Activated naive CD4-positive, alpha-beta T cell treated with anti-CD3 and anti-CD28 coated beads, Interleukin-2, amount 50 U/mL, for 72 hours (primary cell): ENCODE results near the gene CACNG4. TPM values are rescaled to one million over a fixed set of nuclear protein-coding genes. Genes with fewer than 3 reads are reported as not detected.
A peak's percentile ranks its signal among the peaks of the same experiment; 100 is the strongest.

Source experiments
- ATAC-seq, 2 donors: fragments of 150-1000 bp; cut with Tn5 transposase; 2 replicates each; pipeline ENCODE4 v1.10.0; 2021; ENCODE audit warnings: mild to moderate bottlenecking in 2 of 2, moderate library complexity in 2 of 2
- DNase-seq, 2 donors: peaks; one replicate each; pipeline ENCODE4 v3.0.0; 2021 to 2022; ENCODE audit warnings: low spot score in 2 of 2
- H3K27ac Mint-ChIP-seq, 2 donors: one replicate each; pipeline ENCODE4 v1.8.0; 2022; ENCODE audit warnings: mild to moderate bottlenecking in 2 of 2, mixed read lengths in 2 of 2
- H3K36me3 Mint-ChIP-seq, 2 donors: one replicate each; pipeline ENCODE4 v1.8.0; 2022; ENCODE audit warnings: mixed read lengths in 2 of 2
- H3K9me3 Mint-ChIP-seq, 2 donors: one replicate each; pipeline ENCODE4 v1.8.0; 2022; ENCODE audit warnings: mixed read lengths in 2 of 2
- total RNA-seq, 2 donors: library from RNA; stranded (reverse); gene quantifications; one replicate each; pipeline ENCODE4 v1.2.3, GENCODE V29; 2022

The CACNG4 gene
- total RNA-seq, 2 donors from 2014 or later = not detected

- ATAC-seq (no peak), DNase-seq (no peak)
- no peaks in the 10 kb centered on the region for H3K9me3 Mint-ChIP-seq
- no peak overlapping the region for H3K27ac Mint-ChIP-seq
- no peaks in the 10 kb centered on the region for H3K36me3 Mint-ChIP-seq
These were observed 10.9 kb upstream of the CACNG4 start for GRCh38 chr17:66953630-66954020.

- no peaks in the 10 kb centered on the region for H3K36me3 Mint-ChIP-seq
- H3K9me3 Mint-ChIP-seq = no peaks in the 10 kb centered on the region
- ATAC-seq (no peak), DNase-seq (no peak)
- no peak overlapping the region for H3K27ac Mint-ChIP-seq
These were observed 9.9 kb upstream of the CACNG4 start for GRCh38 chr17:66954632-66955031.

DNA sequence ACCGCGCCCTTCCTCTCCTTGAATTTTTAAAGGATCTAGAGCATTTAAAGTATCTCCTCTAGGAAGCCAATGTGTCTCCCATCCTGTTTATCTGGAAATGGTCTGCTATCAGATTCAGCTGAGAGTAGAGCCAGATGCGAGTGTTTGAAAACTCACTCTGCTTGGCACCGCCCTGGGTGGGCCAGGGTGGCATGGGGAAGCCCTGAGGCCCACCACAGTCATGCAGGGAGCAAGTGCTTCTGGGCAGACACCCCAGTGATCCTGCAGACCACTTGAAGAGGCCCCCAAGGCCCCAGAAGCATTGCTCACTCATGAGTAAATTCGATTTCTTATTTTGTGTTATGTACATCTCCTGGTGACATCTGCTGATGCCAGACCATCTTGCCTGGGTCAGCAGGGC lies 8.7 kb upstream of the CACNG4 start:
- no peak overlapping the region for H3K27ac Mint-ChIP-seq
- ATAC-seq = no peak
- no peak for DNase-seq
- H3K36me3 Mint-ChIP-seq = no peaks in the 10 kb centered on the region
- no peaks in the 10 kb centered on the region for H3K9me3 Mint-ChIP-seq

DNA sequence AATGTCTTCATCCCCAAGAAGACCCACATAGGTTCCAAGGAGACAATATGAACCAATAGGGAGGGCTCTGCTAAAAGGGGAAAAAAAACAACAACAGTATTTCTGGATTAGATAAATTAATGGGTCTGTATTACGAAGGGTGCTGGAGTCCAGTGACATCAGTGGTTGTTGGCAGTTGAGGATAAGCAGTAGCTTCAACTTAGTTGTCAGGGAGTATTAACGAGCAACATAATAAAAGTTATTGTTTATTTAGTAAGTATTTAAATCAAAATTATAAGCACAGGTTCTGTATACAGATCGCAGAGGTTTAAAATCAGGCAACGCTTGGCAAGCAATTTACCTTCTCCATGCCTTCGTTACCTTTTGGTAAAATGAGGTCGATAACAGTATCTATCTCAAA lies 7.6 kb upstream of the CACNG4 start:
- H3K27ac Mint-ChIP-seq = no peak overlapping the region
- ATAC-seq (no peak), DNase-seq (no peak)
- H3K36me3 Mint-ChIP-seq = no peaks in the 10 kb centered on the region
- H3K9me3 Mint-ChIP-seq = no peaks in the 10 kb centered on the region

- H3K9me3 Mint-ChIP-seq = no peaks in the 10 kb centered on the region
- H3K27ac Mint-ChIP-seq = no peak overlapping the region
- H3K36me3 Mint-ChIP-seq = no peaks in the 10 kb centered on the region
- no peak for ATAC-seq
- DNase-seq = no peak
These were observed 7.2 kb upstream of the CACNG4 start for GRCh38 chr17:66957343-66957742.

DNA sequence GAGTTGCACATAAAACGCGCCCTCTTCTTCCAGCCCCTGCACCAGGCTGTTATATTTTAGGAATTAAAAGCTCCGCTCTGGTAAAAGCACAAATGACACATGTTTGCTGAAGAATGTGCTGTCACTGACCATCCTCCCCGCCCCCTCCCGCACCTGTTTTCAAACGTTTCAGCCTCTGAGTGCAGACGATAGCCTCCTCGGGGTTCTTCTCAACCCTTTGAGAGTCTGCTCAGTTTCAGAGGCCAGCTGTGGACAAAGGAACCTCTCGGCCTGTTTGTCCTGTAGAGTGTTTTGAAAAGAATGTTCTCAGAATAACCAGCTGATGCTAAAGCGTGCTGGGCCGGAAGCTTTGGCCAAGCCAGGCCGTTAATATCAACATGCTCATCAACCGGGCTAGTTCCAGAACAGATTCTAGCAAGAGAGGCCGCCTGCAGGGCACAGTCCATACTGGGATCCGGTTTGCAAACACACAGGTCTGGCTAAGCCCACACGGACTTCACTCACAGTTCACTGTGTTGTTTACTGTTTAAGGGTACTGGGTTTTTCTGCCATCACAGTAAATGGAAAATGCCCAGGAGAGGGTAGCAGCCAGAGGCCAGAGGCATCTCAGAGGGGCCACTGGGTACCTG lies 6.4 kb upstream of the CACNG4 start:
- Mint-ChIP-seq H3K36me3 (no peaks in the 10 kb centered on the region), H3K9me3 (no peaks in the 10 kb centered on the region), H3K27ac (no peak overlapping the region)
- no peak for ATAC-seq
- no peak for DNase-seq

GRCh38 chr17:66959641-66960375 lies 4.7 kb upstream of the CACNG4 start:
- H3K36me3 Mint-ChIP-seq = no peaks in the 10 kb centered on the region
- no peak overlapping the region for H3K27ac Mint-ChIP-seq
- no peak for ATAC-seq
- H3K9me3 Mint-ChIP-seq = no peaks in the 10 kb centered on the region
- no peak for DNase-seq

GRCh38 chr17:66960613-66961012 lies 3.9 kb upstream of the CACNG4 start:
- H3K9me3 Mint-ChIP-seq = no peaks in the 10 kb centered on the region
- no peaks in the 10 kb centered on the region for H3K36me3 Mint-ChIP-seq
- ATAC-seq = no peak
- no peak overlapping the region for H3K27ac Mint-ChIP-seq
- no peak for DNase-seq

DNA sequence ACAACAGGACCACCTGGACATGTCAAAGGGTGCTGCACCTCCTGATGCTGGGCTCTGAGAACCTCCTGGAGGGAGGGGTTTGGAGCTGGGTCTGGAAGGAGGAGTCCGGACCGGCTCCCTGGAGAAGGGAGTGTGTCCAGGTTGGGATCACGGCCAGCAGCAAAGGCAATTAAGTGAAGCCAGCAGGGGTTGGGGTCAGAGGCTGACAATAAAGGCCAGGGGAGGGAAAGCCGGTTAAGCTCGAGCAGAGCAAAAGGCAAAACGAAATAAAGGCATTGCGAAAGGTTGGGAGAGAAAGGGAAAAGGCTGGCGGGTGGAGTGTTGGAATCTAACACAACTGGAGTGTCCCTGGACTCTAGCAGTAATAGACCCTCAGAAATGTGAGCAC lies 992 bp upstream of the CACNG4 start:
- Mint-ChIP-seq H3K9me3 (no peaks in the 10 kb centered on the region), H3K36me3 (no peaks in the 10 kb centered on the region), H3K27ac (no peak overlapping the region)
- DNase-seq (no peak), ATAC-seq (no peak)

- Mint-ChIP-seq H3K27ac (no peak overlapping the region), H3K36me3 (no peaks in the 10 kb centered on the region), H3K9me3 (no peaks in the 10 kb centered on the region)
- peak in 1 of 2 donors; percentile 14 for DNase-seq
- ATAC-seq = peak; percentile 16 to 74
These were observed 658 bp downstream of the CACNG4 start for GRCh38 chr17:66964930-66965800.

GRCh38 chr17:66965801-66966262 lies 1.3 kb downstream of the CACNG4 start:
- Mint-ChIP-seq H3K9me3 (no peaks in the 10 kb centered on the region), H3K27ac (no peak overlapping the region), H3K36me3 (no peaks in the 10 kb centered on the region)
- ATAC-seq (peak in 1 of 2 donors; percentile 24), DNase-seq (peak in 1 of 2 donors; percentile 20)

DNA sequence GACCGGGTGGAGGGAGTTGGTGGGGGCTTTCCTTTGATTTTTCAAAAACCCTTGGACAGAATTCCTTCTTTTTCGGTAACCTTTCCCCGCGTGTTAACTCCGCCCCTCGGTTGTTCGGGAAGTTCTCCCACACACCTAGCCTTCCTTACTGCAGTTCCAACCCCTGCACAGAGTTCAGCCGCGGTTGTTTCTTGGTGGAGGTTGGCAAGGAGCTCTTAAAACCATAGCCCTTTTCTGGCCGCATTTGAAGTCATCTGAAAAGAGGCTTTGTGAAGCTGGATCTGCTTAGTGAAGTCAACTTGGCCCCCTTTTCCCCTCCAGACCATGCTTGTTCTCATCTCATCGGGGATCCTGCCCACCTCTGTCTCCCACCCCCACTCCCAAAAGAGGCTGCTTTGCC lies 1.8 kb downstream of the CACNG4 start:
- DNase-seq = no peak
- Mint-ChIP-seq H3K9me3 (no peaks in the 10 kb centered on the region), H3K27ac (no peak overlapping the region), H3K36me3 (no peaks in the 10 kb centered on the region)
- ATAC-seq = no peak

DNA sequence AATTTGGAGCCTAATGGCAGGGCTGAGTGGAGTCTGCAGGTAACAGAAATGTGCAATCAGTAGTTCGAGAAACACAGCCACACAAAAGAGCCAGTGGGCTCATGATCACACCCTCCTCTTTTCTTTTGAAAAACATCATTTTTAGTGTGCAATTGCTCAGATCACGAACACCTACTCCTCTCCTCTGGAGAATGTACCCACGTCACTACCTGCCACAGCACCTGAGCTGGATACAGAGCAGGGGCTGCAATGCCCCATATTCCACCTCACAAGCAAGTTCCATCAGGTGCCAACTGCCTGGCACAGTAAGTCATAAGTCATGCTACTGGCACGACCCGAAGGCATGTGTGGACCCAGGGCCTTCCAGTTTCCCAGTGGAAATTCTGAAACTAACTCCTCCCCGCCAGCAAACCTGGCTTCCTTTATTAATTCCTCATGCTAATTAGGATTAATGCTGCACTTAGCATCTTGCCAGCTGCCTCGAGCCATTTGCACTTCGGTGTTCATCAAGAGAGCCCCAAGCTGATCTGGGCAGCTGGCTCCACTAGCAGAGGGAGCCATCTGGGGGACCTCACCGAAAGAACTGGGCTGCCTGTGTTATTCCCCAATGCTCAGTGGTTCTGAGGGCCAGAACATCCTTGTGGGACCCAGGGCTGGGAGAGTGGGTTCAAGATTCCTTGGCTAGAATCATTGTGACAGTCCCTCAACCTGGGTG lies 2.4 kb downstream of the CACNG4 start:
- H3K27ac Mint-ChIP-seq = no peak overlapping the region
- no peak for DNase-seq
- H3K36me3 Mint-ChIP-seq = no peaks in the 10 kb centered on the region
- no peaks in the 10 kb centered on the region for H3K9me3 Mint-ChIP-seq
- no peak for ATAC-seq

DNA sequence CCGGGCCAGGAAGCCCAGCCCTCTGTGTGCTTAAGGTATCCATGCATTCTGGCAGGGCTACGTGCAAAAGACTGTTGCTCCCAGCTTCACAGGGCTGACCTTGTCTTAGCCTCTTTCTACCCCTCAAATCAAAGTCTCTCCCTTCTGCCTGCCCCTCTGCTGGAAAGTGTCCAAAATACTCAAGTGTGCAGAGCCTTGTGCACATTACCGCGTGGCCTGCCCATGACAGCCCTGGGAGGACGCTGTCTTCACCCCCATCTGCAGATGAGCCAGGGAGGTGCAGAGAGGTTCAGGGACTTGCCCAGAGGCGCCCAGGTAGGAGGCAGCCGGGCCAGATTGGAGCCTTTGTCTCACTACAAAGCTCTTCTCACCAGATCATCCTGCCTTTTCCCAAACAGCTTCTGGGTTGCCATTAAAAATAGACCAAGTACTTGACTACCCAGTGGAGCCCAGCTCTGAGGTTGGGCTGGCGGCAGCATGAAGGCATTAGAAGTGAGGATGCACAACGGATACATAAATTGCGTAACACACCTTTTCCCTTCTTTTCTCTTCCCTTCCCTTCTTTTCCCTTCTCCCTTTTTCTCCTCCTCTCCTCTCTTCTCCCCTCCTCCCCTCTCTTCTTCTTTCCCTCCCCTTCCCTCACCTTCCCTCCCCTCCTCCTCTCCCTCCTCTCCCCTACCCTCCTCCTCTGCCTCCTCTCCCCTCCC lies 3.5 kb downstream of the CACNG4 start:
- H3K36me3 Mint-ChIP-seq = no peaks in the 10 kb centered on the region
- H3K9me3 Mint-ChIP-seq = no peaks in the 10 kb centered on the region
- no peak overlapping the region for H3K27ac Mint-ChIP-seq
- ATAC-seq (no peak), DNase-seq (no peak)

GRCh38 chr17:66968916-66969315 lies 4.4 kb downstream of the CACNG4 start:
- H3K9me3 Mint-ChIP-seq = no peaks in the 10 kb centered on the region
- no peak for ATAC-seq
- DNase-seq = no peak
- H3K36me3 Mint-ChIP-seq = no peaks in the 10 kb centered on the region
- no peak overlapping the region for H3K27ac Mint-ChIP-seq

GRCh38 chr17:66970140-66970539 lies 5.6 kb downstream of the CACNG4 start:
- Mint-ChIP-seq H3K9me3 (no peaks in the 10 kb centered on the region), H3K36me3 (no peaks in the 10 kb centered on the region), H3K27ac (no peak overlapping the region)
- DNase-seq = no peak
- no peak for ATAC-seq
